ENCODE results near the gene SRR.

SRR gene

GRCh38 chr17:2346475-2346874, 42.7 kb downstream of the SRR start:
- POLR2A ChIA-PET = no interaction called here
- CTCF ChIA-PET = interaction anchor here (0.7 to 1.9 kb wide), 8 partner anchors 8 to 292 kb away, joined by 3 to 5 read pairs (median 4); partner anchors contain the start of gene HIC1
- TF ChIP-seq, protein P1, sequence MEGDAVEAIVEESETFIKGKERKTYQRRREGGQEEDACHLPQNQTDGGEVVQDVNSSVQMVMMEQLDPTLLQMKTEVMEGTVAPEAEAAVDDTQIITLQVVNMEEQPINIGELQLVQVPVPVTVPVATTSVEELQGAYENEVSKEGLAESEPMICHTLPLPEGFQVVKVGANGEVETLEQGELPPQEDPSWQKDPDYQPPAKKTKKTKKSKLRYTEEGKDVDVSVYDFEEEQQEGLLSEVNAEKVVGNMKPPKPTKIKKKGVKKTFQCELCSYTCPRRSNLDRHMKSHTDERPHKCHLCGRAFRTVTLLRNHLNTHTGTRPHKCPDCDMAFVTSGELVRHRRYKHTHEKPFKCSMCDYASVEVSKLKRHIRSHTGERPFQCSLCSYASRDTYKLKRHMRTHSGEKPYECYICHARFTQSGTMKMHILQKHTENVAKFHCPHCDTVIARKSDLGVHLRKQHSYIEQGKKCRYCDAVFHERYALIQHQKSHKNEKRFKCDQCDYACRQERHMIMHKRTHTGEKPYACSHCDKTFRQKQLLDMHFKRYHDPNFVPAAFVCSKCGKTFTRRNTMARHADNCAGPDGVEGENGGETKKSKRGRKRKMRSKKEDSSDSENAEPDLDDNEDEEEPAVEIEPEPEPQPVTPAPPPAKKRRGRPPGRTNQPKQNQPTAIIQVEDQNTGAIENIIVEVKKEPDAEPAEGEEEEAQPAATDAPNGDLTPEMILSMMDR (IDR thresholded peaks at IDR 0.05; ENCODE audit: insufficient read depth, low read length, missing control alignments) = no peak
- no peak overlapping the region for H3K4me3 ChIP-seq (ENCODE audit: low read depth, low read length)
- no peak for DNase-seq (ENCODE audit: low read depth, low spot score)

DNA sequence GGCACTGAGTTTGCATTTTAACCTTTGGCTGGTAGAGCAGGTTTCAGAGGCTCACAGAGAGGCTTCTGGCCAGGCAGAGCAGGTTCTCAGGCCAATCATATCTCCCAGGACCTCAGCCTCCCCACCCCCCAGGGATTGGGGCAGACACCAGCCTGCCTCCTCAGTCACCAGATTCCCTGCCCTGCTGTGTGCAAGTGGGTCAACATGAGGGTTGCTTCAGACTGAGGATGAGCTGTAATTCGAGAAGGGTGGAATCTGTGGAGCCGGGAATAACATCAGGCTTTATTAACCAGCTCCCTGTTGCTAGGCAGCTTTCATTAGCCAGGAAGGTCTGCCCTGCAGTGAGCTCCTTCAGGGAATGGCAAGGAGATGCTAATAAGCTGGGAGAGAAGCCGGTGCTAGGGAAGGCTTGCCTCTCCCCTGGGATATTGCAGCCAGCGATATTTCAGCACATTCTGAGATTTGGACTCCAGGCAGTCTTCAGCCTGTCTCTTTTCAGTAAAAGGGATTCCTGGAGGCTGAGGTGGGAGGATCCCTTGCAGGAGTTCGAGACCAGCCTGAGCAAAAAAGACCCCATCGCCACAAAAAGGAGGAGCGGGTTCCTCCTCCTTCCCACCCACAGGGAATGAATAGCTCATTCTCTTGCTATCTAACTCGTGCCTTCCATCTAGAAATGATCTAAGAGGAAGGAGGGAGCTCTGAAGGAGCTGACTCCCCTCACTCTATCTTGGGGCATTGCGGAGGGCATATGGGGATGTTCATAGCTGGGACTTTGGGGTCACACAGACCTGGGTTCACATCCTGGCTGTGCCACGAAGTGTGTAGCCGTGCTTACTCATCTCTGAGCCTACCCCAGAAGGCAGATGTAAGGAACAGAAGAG, 44.3 kb downstream of the SRR start:
- POLR2A ChIA-PET = interaction anchor here (0.7 to 1.8 kb wide), 2 partner anchors 10 to 12 kb away, joined by 3 to 4 read pairs; partner anchors contain the start of genes SGSM2 and TSR1
- CTCF ChIA-PET = interaction anchor here (0.7 to 1.9 kb wide), 12 partner anchors 9 to 466 kb away, joined by 3 to 12 read pairs (median 4); partner anchors contain the start of genes HIC1, SGSM2 and TSR1
- no peak overlapping the region for H3K4me3 ChIP-seq (ENCODE audit: low read depth, low read length)
- DNase-seq (ENCODE audit: low read depth, low spot score) = peak; percentile 78
- TF ChIP-seq, protein P1 (IDR thresholded peaks at IDR 0.05; ENCODE audit: insufficient read depth, low read length, missing control alignments) = no peak

- POLR2A ChIA-PET = no interaction called here
- DNase-seq (ENCODE audit: low read depth, low spot score) = no peak
- TF ChIP-seq, protein P1 (IDR thresholded peaks at IDR 0.05; ENCODE audit: insufficient read depth, low read length, missing control alignments) = no peak
- no peak overlapping the region for H3K4me3 ChIP-seq (ENCODE audit: low read depth, low read length)
- CTCF ChIA-PET = interaction anchor here (0.6 to 4.6 kb wide), 9 partner anchors 8 to 88 kb away, joined by 3 to 80 read pairs (median 4); partner anchors contain the start of gene TSR1
Measured at GRCh38 chr17:2351269-2351668, 47.5 kb downstream of the SRR start.

- POLR2A ChIA-PET = no interaction called here
- no peak for DNase-seq (ENCODE audit: low read depth, low spot score)
- CTCF ChIA-PET = interaction anchor here (0.6 to 4.6 kb wide), 11 partner anchors 8 to 72 kb away, joined by 3 to 80 read pairs (median 12); partner anchors contain the start of genes SGSM2 and TSR1
- TF ChIP-seq, protein P1 (IDR thresholded peaks at IDR 0.05; ENCODE audit: insufficient read depth, low read length, missing control alignments) = no peak
- H3K4me3 ChIP-seq (ENCODE audit: low read depth, low read length) = no peak overlapping the region
Measured at GRCh38 chr17:2354311-2354710, 50.6 kb downstream of the SRR start.

DNA sequence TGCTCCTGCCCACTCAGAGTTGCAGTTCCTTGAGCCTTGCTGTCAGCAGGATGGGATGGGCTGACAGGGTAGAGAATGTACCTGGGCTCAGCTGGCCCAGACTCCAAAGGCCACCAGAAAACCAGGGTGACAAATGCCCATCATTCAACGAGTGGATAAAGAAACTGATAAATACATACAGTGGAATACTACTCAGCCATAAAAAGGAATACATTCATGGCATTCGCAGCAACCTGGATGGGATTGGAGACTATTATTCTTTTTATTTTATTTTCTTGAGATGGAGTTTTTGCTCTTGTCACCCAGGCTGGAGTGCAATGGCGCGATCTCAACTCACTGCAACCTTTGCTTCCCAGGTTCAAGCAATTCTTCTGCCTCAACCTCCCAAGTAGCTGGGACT, 53.5 kb downstream of the SRR start:
- ChIA-PET POLR2A (no interaction called here), CTCF (interaction anchor here (1.3 kb wide), 1 partner anchor 19 kb away, joined by 3 read pairs; no protein-coding TSS in a partner anchor)
- TF ChIP-seq, protein P1 (IDR thresholded peaks at IDR 0.05; ENCODE audit: insufficient read depth, low read length, missing control alignments) = no peak
- H3K4me3 ChIP-seq (ENCODE audit: low read depth, low read length) = no peak overlapping the region
- DNase-seq (ENCODE audit: low read depth, low spot score) = no peak

DNA sequence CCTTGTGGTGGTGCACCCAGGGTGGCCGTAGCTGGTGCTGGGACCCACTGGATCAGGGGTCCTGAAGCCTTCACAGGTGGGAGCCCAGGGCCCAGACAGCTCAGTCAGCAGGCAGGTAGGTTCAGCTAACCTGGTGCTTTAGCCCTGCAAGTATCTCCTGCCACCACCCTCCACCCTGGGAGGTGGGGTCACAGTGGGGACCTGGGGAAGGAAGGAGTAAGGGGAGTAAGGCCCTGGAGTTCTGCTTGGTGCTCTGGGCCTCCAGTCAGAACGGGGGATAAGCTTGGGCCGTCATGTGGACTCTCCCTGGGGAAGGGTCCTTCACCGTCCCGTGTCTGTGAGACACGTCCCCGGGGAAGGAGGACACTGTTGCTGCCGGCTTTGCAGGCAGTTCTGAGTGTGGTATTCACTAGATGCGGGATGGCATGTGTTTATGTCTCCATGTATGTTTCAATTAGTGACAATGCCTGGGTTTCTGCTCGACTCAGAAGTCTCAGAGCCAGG, 54.2 kb downstream of the SRR start:
- CTCF ChIA-PET = interaction anchor here (1.0 to 1.3 kb wide), 4 partner anchors 9 to 303 kb away, joined by 3 to 4 read pairs (median 3); partner anchors contain the start of gene HIC1
- DNase-seq (ENCODE audit: low read depth, low spot score) = no peak
- POLR2A ChIA-PET = no interaction called here
- TF ChIP-seq, protein P1 (IDR thresholded peaks at IDR 0.05; ENCODE audit: insufficient read depth, low read length, missing control alignments) = no peak
- no peak overlapping the region for H3K4me3 ChIP-seq (ENCODE audit: low read depth, low read length)

All from AG04449 (cell line).